GM23338 (cell line): ENCODE results near the gene SIMC1.
"Not testable (repeated sequence)": the region's sequence is repeated elsewhere in the genome, so short reads cannot be mapped to it uniquely, and the experiment has no call there.

Experiments used
- CREB1 ChIP-seq: fragments of 250-450 bp; sonication (Bioruptor Pico); IDR thresholded peaks from 2 replicates; pipeline ENCODE4 v1.5.0; 2020; ENCODE audit warnings: low read depth, mild to moderate bottlenecking, moderate library complexity
- CTCF ChIP-seq, 2 experiments: fragments of 200-600 bp in 1 of 2; sonication (generic) in 1 of 2; conservative IDR thresholded peaks; 2 replicates each; pipeline versions ENCODE4 v1.5.1 to v1.6.1; 2016 to 2017; ENCODE audit warnings: antibody characterized with exemption in 2 of 2, low read depth in 2 of 2, mild to moderate bottlenecking in 2 of 2, moderate library complexity in 1 of 2
- EZH2 ChIP-seq: fragments of 200-600 bp; sonication (generic); IDR thresholded peaks from one replicate; pipeline ENCODE4 v1.8.0; 2017; ENCODE audit warnings: antibody characterized with exemption, mild to moderate bottlenecking, low read depth; ENCODE audit not compliant: unreplicated experiment
- EZH2phosphoT487 ChIP-seq: fragments of 200-600 bp; sonication (generic); IDR thresholded peaks from one replicate; pipeline ENCODE4 v1.8.1; 2018; ENCODE audit warnings: antibody characterized with exemption; ENCODE audit not compliant: unreplicated experiment
- POLR2AphosphoS5 ChIP-seq: IDR thresholded peaks from 2 replicates; pipeline ENCODE4 v1.6.1; 2016; ENCODE audit warnings: antibody characterized with exemption, low read depth
- STAT1 ChIP-seq: IDR thresholded peaks from one replicate; pipeline ENCODE4 v1.6.1; 2016; ENCODE audit warnings: antibody characterized with exemption; ENCODE audit not compliant: unreplicated experiment
- TF ChIP-seq, protein P1 (sequence below): fragments of 250-450 bp; sonication (Bioruptor Pico); IDR thresholded peaks from 2 replicates; pipeline ENCODE4 v1.5.0; 2020; ENCODE audit warnings: mild to moderate bottlenecking, moderate library complexity

GRCh38 chr5:176239304-176239703 lies 1.1 kb downstream of the SIMC1 start:
- not testable (repeated sequence) for TF ChIP-seq STAT1; CTCF (conservative IDR thresholded peaks at IDR 0.05; ENCODE audit: low read depth in 2 of 2); EZH2phosphoT487; POLR2AphosphoS5; EZH2; CREB1 (CRISPR knock-in tag)
- TF ChIP-seq, protein P1, sequence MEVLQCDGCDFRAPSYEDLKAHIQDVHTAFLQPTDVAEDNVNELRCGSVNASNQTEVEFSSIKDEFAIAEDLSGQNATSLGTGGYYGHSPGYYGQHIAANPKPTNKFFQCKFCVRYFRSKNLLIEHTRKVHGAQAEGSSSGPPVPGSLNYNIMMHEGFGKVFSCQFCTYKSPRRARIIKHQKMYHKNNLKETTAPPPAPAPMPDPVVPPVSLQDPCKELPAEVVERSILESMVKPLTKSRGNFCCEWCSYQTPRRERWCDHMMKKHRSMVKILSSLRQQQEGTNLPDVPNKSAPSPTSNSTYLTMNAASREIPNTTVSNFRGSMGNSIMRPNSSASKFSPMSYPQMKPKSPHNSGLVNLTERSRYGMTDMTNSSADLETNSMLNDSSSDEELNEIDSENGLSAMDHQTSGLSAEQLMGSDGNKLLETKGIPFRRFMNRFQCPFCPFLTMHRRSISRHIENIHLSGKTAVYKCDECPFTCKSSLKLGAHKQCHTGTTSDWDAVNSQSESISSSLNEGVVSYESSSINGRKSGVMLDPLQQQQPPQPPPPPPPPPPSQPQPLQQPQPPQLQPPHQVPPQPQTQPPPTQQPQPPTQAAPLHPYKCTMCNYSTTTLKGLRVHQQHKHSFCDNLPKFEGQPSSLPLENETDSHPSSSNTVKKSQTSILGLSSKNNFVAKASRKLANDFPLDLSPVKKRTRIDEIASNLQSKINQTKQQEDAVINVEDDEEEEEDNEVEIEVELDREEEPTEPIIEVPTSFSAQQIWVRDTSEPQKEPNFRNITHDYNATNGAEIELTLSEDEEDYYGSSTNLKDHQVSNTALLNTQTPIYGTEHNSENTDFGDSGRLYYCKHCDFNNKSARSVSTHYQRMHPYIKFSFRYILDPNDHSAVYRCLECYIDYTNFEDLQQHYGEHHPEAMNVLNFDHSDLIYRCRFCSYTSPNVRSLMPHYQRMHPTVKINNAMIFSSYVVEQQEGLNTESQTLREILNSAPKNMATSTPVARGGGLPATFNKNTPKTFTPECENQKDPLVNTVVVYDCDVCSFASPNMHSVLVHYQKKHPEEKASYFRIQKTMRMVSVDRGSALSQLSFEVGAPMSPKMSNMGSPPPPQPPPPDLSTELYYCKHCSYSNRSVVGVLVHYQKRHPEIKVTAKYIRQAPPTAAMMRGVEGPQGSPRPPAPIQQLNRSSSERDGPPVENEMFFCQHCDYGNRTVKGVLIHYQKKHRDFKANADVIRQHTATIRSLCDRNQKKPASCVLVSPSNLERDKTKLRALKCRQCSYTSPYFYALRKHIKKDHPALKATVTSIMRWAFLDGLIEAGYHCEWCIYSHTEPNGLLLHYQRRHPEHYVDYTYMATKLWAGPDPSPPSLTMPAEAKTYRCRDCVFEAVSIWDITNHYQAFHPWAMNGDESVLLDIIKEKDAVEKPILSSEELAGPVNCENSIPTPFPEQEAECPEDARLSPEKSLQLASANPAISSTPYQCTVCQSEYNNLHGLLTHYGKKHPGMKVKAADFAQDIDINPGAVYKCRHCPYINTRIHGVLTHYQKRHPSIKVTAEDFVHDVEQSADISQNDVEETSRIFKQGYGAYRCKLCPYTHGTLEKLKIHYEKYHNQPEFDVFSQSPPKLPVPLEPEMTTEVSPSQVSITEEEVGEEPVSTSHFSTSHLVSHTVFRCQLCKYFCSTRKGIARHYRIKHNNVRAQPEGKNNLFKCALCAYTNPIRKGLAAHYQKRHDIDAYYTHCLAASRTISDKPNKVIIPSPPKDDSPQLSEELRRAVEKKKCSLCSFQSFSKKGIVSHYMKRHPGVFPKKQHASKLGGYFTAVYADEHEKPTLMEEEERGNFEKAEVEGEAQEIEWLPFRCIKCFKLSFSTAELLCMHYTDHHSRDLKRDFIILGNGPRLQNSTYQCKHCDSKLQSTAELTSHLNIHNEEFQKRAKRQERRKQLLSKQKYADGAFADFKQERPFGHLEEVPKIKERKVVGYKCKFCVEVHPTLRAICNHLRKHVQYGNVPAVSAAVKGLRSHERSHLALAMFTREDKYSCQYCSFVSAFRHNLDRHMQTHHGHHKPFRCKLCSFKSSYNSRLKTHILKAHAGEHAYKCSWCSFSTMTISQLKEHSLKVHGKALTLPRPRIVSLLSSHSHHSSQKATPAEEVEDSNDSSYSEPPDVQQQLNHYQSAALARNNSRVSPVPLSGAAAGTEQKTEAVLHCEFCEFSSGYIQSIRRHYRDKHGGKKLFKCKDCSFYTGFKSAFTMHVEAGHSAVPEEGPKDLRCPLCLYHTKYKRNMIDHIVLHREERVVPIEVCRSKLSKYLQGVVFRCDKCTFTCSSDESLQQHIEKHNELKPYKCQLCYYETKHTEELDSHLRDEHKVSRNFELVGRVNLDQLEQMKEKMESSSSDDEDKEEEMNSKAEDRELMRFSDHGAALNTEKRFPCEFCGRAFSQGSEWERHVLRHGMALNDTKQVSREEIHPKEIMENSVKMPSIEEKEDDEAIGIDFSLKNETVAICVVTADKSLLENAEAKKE (CRISPR knock-in tag), result not testable (repeated sequence)
